ENCODE results near the gene GPRC5A. TPM values are rescaled to one million over a fixed set of nuclear protein-coding genes. Genes with fewer than 3 reads are reported as not detected.

The GPRC5A gene
- total and polyA plus RNA-seq, 2 of the 13 experiments (the other 11 are each of a cell fraction or from before 2014, with no cell fraction given) = 0.27 to 3.0 TPM

- Histone ChIP-seq H3K27me3 (ENCODE audit: control insufficient read depth in 1 of 2, insufficient read depth in 2 of 2, low read length in 2 of 2) (peaks cover 2 to 14% of the 10 kb centered on the region in 2 experiments; a peak in 4 of 5 replicates), H3K27ac (ENCODE audit: extremely low read length, insufficient read depth, low read length) (no peak overlapping the region), H2AFZ (ENCODE audit: low read length) (no peak overlapping the region), H4K20me1 (ENCODE audit: insufficient read depth, low read length) (no peaks in the 10 kb centered on the region), H3K36me3 (replicated peaks in 1 of 2; ENCODE audit: control insufficient read depth in 1 of 2, insufficient read depth in 2 of 2, low read length in 2 of 2) (no peaks in the 10 kb centered on the region), H3K79me2 (ENCODE audit: insufficient read depth, low read length) (no peaks in the 10 kb centered on the region), H3K4me1 (ENCODE audit: insufficient read depth, low read length) (peaks cover 16% of the 10 kb centered on the region), H3K9me3 (ENCODE audit: low read length) (no peaks in the 10 kb centered on the region), H3K4me2 (ENCODE audit: low read depth, low read length) (no peak overlapping the region), H3K4me3 (replicated peaks in 1 of 3; ENCODE audit: insufficient read depth in 1 of 3, low read depth in 2 of 3, low read length in 3 of 3) (no peak overlapping the region), H3K9ac (ENCODE audit: insufficient read depth, low read depth, low read length) (no peak overlapping the region)
- ChIA-PET CTCF (ENCODE audit: low intra/inter-chr PET ratio, low total read pairs) (no interaction called here), POLR2A (no interaction called here)
- BruUV-seq (replicated peaks) = no TSS peak
- no peak for DNase-seq (ENCODE audit: low spot score)
- WGBS (ENCODE audit: low lambda C conversion rate) = 31% methylated on average over 8 of the region's 8 CpGs
- no peak for ATAC-seq
- intact Hi-C loops (cut with micrococcal nuclease; ENCODE audit: unreplicated experiment) = no loop called here
- in situ Hi-C loops (cut with HindIII; ENCODE audit: extremely low pct_ligation_motif_present, low pct_unique_long_range_greater_than_20kb) = no loop called here
- no peak for FAIRE-seq
- TF ChIP-seq CBFB (CRISPR knock-in tag; IDR thresholded peaks at IDR 0.05) (no peak), TRAFD1 (CRISPR knock-in tag; IDR thresholded peaks at IDR 0.05; ENCODE audit: borderline replicate concordance) (no peak), ZNF329 (CRISPR knock-in tag; IDR thresholded peaks at IDR 0.05; ENCODE audit: low read depth) (no peak), ZNF557 (CRISPR knock-in tag; IDR thresholded peaks at IDR 0.05) (no peak), PAXIP1 (CRISPR knock-in tag; conservative IDR thresholded peaks at IDR 0.05) (no peak), SNRNP70 (IDR thresholded peaks at IDR 0.05; ENCODE audit: low read depth, low read length) (no peak), HHEX (CRISPR knock-in tag; IDR thresholded peaks at IDR 0.05) (no peak), DMAP1 (CRISPR knock-in tag; IDR thresholded peaks at IDR 0.05) (no peak), ATF5 (CRISPR knock-in tag; IDR thresholded peaks at IDR 0.05; ENCODE audit: low read depth) (no peak), ZFAT (CRISPR knock-in tag; conservative IDR thresholded peaks at IDR 0.05) (no peak), ZBTB20 (CRISPR knock-in tag; IDR thresholded peaks at IDR 0.05; ENCODE audit: borderline replicate concordance, low read depth) (no peak), ZNF264 (CRISPR knock-in tag; IDR thresholded peaks at IDR 0.05) (no peak)
These were observed 7.6 kb downstream of the GPRC5A start for GRCh38 chr12:12898911-12899511.
